Thyroid gland (tissue), 4 donors: Measurements from ENCODE around the gene FRG1.

ENCODE experiments used
- POLR2A ChIP-seq, 2 donors: fragments of 450-650 bp; IDR thresholded peaks; one replicate each; pipeline ENCODE4 v1.6.1; 2017; ENCODE audit warnings: antibody characterized with exemption in 2 of 2, mild to moderate bottlenecking in 2 of 2, moderate library complexity in 1 of 2
- TF ChIP-seq, protein P1 (sequence below), 6 experiments: fragments of 200-600 bp in 3 of 6; fragments of 450-650 bp in 3 of 6; sonication (generic) in 3 of 6; IDR thresholded peaks; one replicate each; pipeline ENCODE4 v1.5.1; 2016 to 2019; ENCODE audit warnings: antibody characterized with exemption in 6 of 6, mild to moderate bottlenecking in 2 of 6, inconsistent platforms in 1 of 6, moderate library complexity in 1 of 6

DNA sequence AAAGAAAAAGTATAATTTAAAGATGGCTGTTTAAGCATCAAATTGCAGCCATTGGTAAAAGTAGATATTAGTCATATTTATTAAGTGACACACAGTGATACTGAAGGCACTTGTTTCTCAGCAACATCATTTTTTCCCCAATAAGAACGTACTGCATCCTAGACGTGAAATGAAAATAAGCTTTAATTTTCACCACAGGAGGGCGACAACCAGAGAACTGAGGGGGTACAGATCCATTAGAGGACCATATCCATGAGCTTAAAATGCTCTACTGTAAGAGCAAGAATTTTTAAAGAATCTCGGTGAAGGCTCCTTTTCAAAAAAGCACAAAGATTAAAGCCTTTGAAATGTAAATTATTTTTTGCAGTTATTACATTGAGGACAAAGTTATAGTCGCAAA lies 33.4 kb downstream of the FRG1 start:
- no peak for TF ChIP-seq POLR2A (IDR thresholded peaks at IDR 0.05)
- TF ChIP-seq, protein P1, sequence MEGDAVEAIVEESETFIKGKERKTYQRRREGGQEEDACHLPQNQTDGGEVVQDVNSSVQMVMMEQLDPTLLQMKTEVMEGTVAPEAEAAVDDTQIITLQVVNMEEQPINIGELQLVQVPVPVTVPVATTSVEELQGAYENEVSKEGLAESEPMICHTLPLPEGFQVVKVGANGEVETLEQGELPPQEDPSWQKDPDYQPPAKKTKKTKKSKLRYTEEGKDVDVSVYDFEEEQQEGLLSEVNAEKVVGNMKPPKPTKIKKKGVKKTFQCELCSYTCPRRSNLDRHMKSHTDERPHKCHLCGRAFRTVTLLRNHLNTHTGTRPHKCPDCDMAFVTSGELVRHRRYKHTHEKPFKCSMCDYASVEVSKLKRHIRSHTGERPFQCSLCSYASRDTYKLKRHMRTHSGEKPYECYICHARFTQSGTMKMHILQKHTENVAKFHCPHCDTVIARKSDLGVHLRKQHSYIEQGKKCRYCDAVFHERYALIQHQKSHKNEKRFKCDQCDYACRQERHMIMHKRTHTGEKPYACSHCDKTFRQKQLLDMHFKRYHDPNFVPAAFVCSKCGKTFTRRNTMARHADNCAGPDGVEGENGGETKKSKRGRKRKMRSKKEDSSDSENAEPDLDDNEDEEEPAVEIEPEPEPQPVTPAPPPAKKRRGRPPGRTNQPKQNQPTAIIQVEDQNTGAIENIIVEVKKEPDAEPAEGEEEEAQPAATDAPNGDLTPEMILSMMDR (IDR thresholded peaks at IDR 0.05), result no peak
